Kidney (tissue), 14 donors: Measurements from ENCODE around the gene AGXT2. TPM values are rescaled to one million over a fixed set of nuclear protein-coding genes. Genes with fewer than 3 reads are reported as not detected.

ENCODE experiments used
- DNase-seq, 5 donors: peaks; one replicate each; pipeline ENCODE4 v3.0.0-alpha.2; 2013 to 2020
- FAIRE-seq: peaks from 2 replicates; lab custom pipeline; 2012; peaks lifted over from hg19 to GRCh38; lab: Jason Lieb, UNC
- H3K27ac ChIP-seq, 2 donors: one replicate each; pipeline ENCODE4 v1.7.0; 2013; ENCODE audit warnings: low read depth in 2 of 2, low read length in 2 of 2, inconsistent platforms in 1 of 2
- H3K27me3 ChIP-seq: one replicate; pipeline ENCODE4 v1.7.1; 2013; ENCODE audit warnings: low read length, inconsistent platforms; ENCODE audit not compliant: control insufficient read depth, insufficient read depth
- H3K36me3 ChIP-seq, 3 donors: one replicate each; pipeline versions ENCODE4 v1.7.0 to v1.7.1; 2013; ENCODE audit warnings: low read length in 3 of 3, control low read depth in 1 of 3, inconsistent platforms in 1 of 3; ENCODE audit not compliant: insufficient read depth in 3 of 3, control insufficient read depth in 2 of 3
- H3K4me1 ChIP-seq, 3 donors: one replicate each; pipeline versions ENCODE4 v1.7.0 to v1.7.1; 2013; ENCODE audit warnings: low read length in 3 of 3, inconsistent platforms in 1 of 3, low read depth in 1 of 3; ENCODE audit not compliant: control insufficient read depth in 2 of 3, insufficient read depth in 2 of 3
- H3K4me3 ChIP-seq, 3 donors: one replicate each; pipeline versions ENCODE4 v1.7.0 to v1.8.1; 2013; ENCODE audit warnings: low read length in 3 of 3, control low read depth in 1 of 3, inconsistent platforms in 1 of 3
- H3K9ac ChIP-seq, 3 donors: one replicate each; pipeline versions ENCODE4 v1.7.0 to v1.7.1; 2013; ENCODE audit warnings: low read length in 3 of 3, control low read depth in 1 of 3, inconsistent platforms in 1 of 3
- H3K9me3 ChIP-seq, 3 donors: one replicate each; pipeline versions ENCODE4 v1.7.0 to v1.7.1; 2013; ENCODE audit warnings: low read length in 3 of 3, control low read depth in 1 of 3, inconsistent platforms in 1 of 3; ENCODE audit not compliant: control insufficient read depth in 2 of 3, insufficient read depth in 1 of 3
- CTCF ChIP-seq: IDR thresholded peaks from 3 replicates; pipeline ENCODE4 v1.5.1; 2012; ENCODE audit warnings: mild to moderate bottlenecking, moderate library complexity, borderline replicate concordance; ENCODE audit not compliant: insufficient read depth; ENCODE audit errors: extremely low read depth
- intact Hi-C: fragments of 100-400 bp; cut with DNase I; formaldehyde crosslinking; loops from one replicate; pipeline ENCODE4 v1.11.1; 2022
- polyA plus RNA-seq: library from polyadenylated mRNA; stranded (reverse); fragments of 350-450 nt; fragmentation: Illumina TruSeq; extraction: RNeasy Lipid Tissue Mini Kit (QIAGEN cat#74804); gene quantifications from one replicate; pipeline ENCODE4 v1.2.3, GENCODE V29; 2014; ENCODE audit warnings: low read depth, low replicate concordance; ENCODE audit not compliant: insufficient read depth
- total RNA-seq: library from RNA; stranded (reverse); fragmentation: NEBNext Ultra II Directional; extraction: Animal tissue kit (Norgen Biotek cat#: 25700); gene quantifications from one replicate; pipeline ENCODE4 v1.2.1, GENCODE V29; 2021
- donor health status: control.
- donor health status: control.
- donor health status: control.
- donor health status: control.
- donor health status: control.
- donor health status: DM: yes; HTN: yes; CAD: no.
- donor health status: Normal renal cell carcinoma (clear cell type).

The AGXT2 gene
- total and polyA plus RNA-seq, 2 donors from 2014 or later, result 8.0 to 215 TPM

- Histone ChIP-seq H3K4me3 (no peak overlapping the region), H3K9ac (no peak overlapping the region), H3K4me1 (no peaks in the 10 kb centered on the region), H3K27ac (no peak overlapping the region), H3K27me3 (no peaks in the 10 kb centered on the region), H3K36me3 (no peaks in the 10 kb centered on the region), H3K9me3 (no peaks in the 10 kb centered on the region)
- peak; percentile 69 for TF ChIP-seq CTCF
- FAIRE-seq (no peak), DNase-seq (peak in 4 of 5 donors; percentile 52 to 86 (median 72))
- intact Hi-C loops, result no loop called here
Measured at GRCh38 chr5:35003018-35003957, 44.5 kb downstream of the AGXT2 start.

- FAIRE-seq (no peak), DNase-seq (no peak)
- no peak overlapping the region for H3K9ac ChIP-seq
- no peak overlapping the region for H3K27ac ChIP-seq
- TF ChIP-seq CTCF, result no peak
- H3K9me3 ChIP-seq, result no peaks in the 10 kb centered on the region
- H3K36me3 ChIP-seq, result no peaks in the 10 kb centered on the region
- intact Hi-C loops, result no loop called here
- H3K4me3 ChIP-seq, result no peak overlapping the region
- H3K27me3 ChIP-seq, result no peaks in the 10 kb centered on the region
- H3K4me1 ChIP-seq, result no peaks in the 10 kb centered on the region
Measured at GRCh38 chr5:35002459-35002858, 45.3 kb downstream of the AGXT2 start.

- Histone ChIP-seq H3K9me3 (no peaks in the 10 kb centered on the region), H3K4me3 (no peak overlapping the region), H3K9ac (no peak overlapping the region), H3K4me1 (peaks cover 0 to under 1% (median 0%) of the 10 kb centered on the region in 3 donors), H3K36me3 (no peaks in the 10 kb centered on the region), H3K27me3 (no peaks in the 10 kb centered on the region), H3K27ac (no peak overlapping the region)
- no peak for DNase-seq
- intact Hi-C loops, result no loop called here
- no peak for TF ChIP-seq CTCF
- no peak for FAIRE-seq
Measured at GRCh38 chr5:35001842-35002241, 45.9 kb downstream of the AGXT2 start.
